ENCODE data around the gene FUT1. TPM values are rescaled to one million over a fixed set of nuclear protein-coding genes. Genes with fewer than 3 reads are reported as not detected.

The FUT1 gene
- total and polyA plus RNA-seq, 4 experiments from 2014 or later, result 0.11 to 0.32 (median 0.22) TPM; not detected in 1

GRCh38 chr19:48749571-48750198 is 2.8 kb downstream of the FUT1 start:
- intact Hi-C loops (cut with micrococcal nuclease), result no loop called here
- ChIA-PET POLR2A (ENCODE audit: partially characterized antibody) (no interaction called here), CTCF (ENCODE audit: partially characterized antibody) (interaction anchor here (0.8 kb wide), 1 partner anchor 25 kb away, joined by 3 read pairs; no protein-coding TSS in a partner anchor)
- Histone ChIP-seq H3K4me3 (ENCODE audit: low read length in 2 of 2) (no peak overlapping the region), H3K4me1 (ENCODE audit: insufficient read depth, low read length) (peaks cover 28% of the 10 kb centered on the region), H3K27ac (ENCODE audit: low read depth, low read length) (no peak overlapping the region), H3K27me3 (ENCODE audit: insufficient read depth, low read length) (peaks cover 5% of the 10 kb centered on the region), H3K9me3 (ENCODE audit: control insufficient read depth in 1 of 2, low read length in 2 of 2) (no peaks in the 10 kb centered on the region), H3K36me3 (ENCODE audit: insufficient read depth, low read length) (no peaks in the 10 kb centered on the region)
- Mint-ChIP-seq H3K4me1 (peaks cover 15 to 37% (median 25%) of the 10 kb centered on the region in 4 donors), H3K27me3 (peaks cover 8 to 11% of the 10 kb centered on the region in 2 donors), H3K27ac (no peak overlapping the region), H3K36me3 (no peaks in the 10 kb centered on the region), H3K4me3 (no peak overlapping the region), H3K9me3 (peaks cover 0 to 1% (median 0%) of the 10 kb centered on the region in 8 donors)
- peak in 1 of 5 donors; percentile 27 for DNase-seq

GRCh38 chr19:48746738-48747575 is 5.5 kb downstream of the FUT1 start, which contains the start of gene IZUMO1:
Gene IZUMO1 (minus strand): TSS chr19:48746909. CDS start chr19:48745859, 1,050 bp downstream.
- Histone ChIP-seq H3K4me1 (ENCODE audit: insufficient read depth, low read length) (peaks cover 12% of the 10 kb centered on the region), H3K27me3 (ENCODE audit: insufficient read depth, low read length) (peaks cover 5% of the 10 kb centered on the region), H3K27ac (ENCODE audit: low read depth, low read length) (no peak within 1 kb of the TSS), H3K36me3 (ENCODE audit: insufficient read depth, low read length) (no peaks in the 10 kb centered on the region), H3K4me3 (ENCODE audit: low read length in 2 of 2) (peak within 1 kb of the TSS in 1 of 2 donors; percentile 23), H3K9me3 (ENCODE audit: control insufficient read depth in 1 of 2, low read length in 2 of 2) (no peaks in the 10 kb centered on the region)
- DNase-seq, result peak; percentile 46 to 70 (median 55)
- intact Hi-C loops (cut with micrococcal nuclease), result no loop called here
- peaks cover 0 to 1% (median 0%) of the 10 kb centered on the region in 8 donors for H3K9me3 Mint-ChIP-seq
- peaks cover 0 to 4% of the 10 kb centered on the region in 2 donors for H3K27me3 Mint-ChIP-seq
- H3K36me3 Mint-ChIP-seq, result no peaks in the 10 kb centered on the region
- CTCF ChIA-PET (ENCODE audit: partially characterized antibody), result no interaction called here
- POLR2A ChIA-PET (ENCODE audit: partially characterized antibody), result interaction anchor here (1.3 kb wide), 1 partner anchor 8 kb away, joined by 3 read pairs; no protein-coding TSS in a partner anchor
- peak within 1 kb of the TSS in 3 of 7 donors; percentile 1 to 60 (median 21) for H3K27ac Mint-ChIP-seq
- H3K4me3 Mint-ChIP-seq, result peak within 1 kb of the TSS in 3 of 8 donors; percentile 6 to 39 (median 35)
- peaks cover 4 to 24% (median 12%) of the 10 kb centered on the region in 4 donors for H3K4me1 Mint-ChIP-seq

GRCh38 chr19:48746110-48746509 is 6.3 kb downstream of the FUT1 start:
- CTCF ChIA-PET (ENCODE audit: partially characterized antibody), result no interaction called here
- no peaks in the 10 kb centered on the region for H3K36me3 ChIP-seq (ENCODE audit: insufficient read depth, low read length)
- H3K9me3 Mint-ChIP-seq, result peaks cover 0 to 1% (median 0%) of the 10 kb centered on the region in 8 donors
- peaks cover 5% of the 10 kb centered on the region for H3K27me3 ChIP-seq (ENCODE audit: insufficient read depth, low read length)
- no peak overlapping the region for H3K27ac ChIP-seq (ENCODE audit: low read depth, low read length)
- no peak for DNase-seq
- H3K4me3 Mint-ChIP-seq, result peak overlapping the region in 1 of 8 donors; percentile 14
- no peaks in the 10 kb centered on the region for H3K36me3 Mint-ChIP-seq
- peaks cover 16% of the 10 kb centered on the region for H3K4me1 ChIP-seq (ENCODE audit: insufficient read depth, low read length)
- peaks cover 6 to 22% (median 14%) of the 10 kb centered on the region in 4 donors for H3K4me1 Mint-ChIP-seq
- peak overlapping the region in 2 of 7 donors; percentile 1 to 60 for H3K27ac Mint-ChIP-seq
- no peaks in the 10 kb centered on the region for H3K9me3 ChIP-seq (ENCODE audit: control insufficient read depth in 1 of 2, low read length in 2 of 2)
- POLR2A ChIA-PET (ENCODE audit: partially characterized antibody), result no interaction called here
- H3K4me3 ChIP-seq (ENCODE audit: low read length in 2 of 2), result no peak overlapping the region
- H3K27me3 Mint-ChIP-seq, result peaks cover 0 to 4% of the 10 kb centered on the region in 2 donors
- intact Hi-C loops (cut with micrococcal nuclease), result no loop called here

- peaks cover 22% of the 10 kb centered on the region for H3K4me1 ChIP-seq (ENCODE audit: insufficient read depth, low read length)
- ChIA-PET CTCF (ENCODE audit: partially characterized antibody) (interaction anchor here (1.3 kb wide), 1 partner anchor 15 kb away, joined by 4 read pairs; no protein-coding TSS in a partner anchor), POLR2A (ENCODE audit: partially characterized antibody) (no interaction called here)
- no peaks in the 10 kb centered on the region for H3K9me3 ChIP-seq (ENCODE audit: control insufficient read depth in 1 of 2, low read length in 2 of 2)
- intact Hi-C loops (cut with micrococcal nuclease), result no loop called here
- Mint-ChIP-seq H3K27ac (peak overlapping the region in 1 of 7 donors; percentile 52), H3K27me3 (peaks cover 0 to 4% of the 10 kb centered on the region in 2 donors), H3K9me3 (peaks cover 0 to 1% (median 0%) of the 10 kb centered on the region in 8 donors), H3K4me1 (peaks cover 8 to 22% (median 16%) of the 10 kb centered on the region in 4 donors), H3K36me3 (no peaks in the 10 kb centered on the region), H3K4me3 (peak overlapping the region in 1 of 8 donors; percentile 36)
- peak; percentile 57 to 70 (median 63) for DNase-seq
- no peak overlapping the region for H3K27ac ChIP-seq (ENCODE audit: low read depth, low read length)
- H3K27me3 ChIP-seq (ENCODE audit: insufficient read depth, low read length), result peaks cover 5% of the 10 kb centered on the region
- no peaks in the 10 kb centered on the region for H3K36me3 ChIP-seq (ENCODE audit: insufficient read depth, low read length)
- H3K4me3 ChIP-seq (ENCODE audit: low read length in 2 of 2), result no peak overlapping the region
These were observed 7.0 kb downstream of the FUT1 start for GRCh38 chr19:48745208-48745995.

GRCh38 chr19:48742096-48742495 is 10.3 kb downstream of the FUT1 start:
- H3K9me3 Mint-ChIP-seq, result no peaks in the 10 kb centered on the region
- ChIA-PET CTCF (ENCODE audit: partially characterized antibody) (no interaction called here), POLR2A (ENCODE audit: partially characterized antibody) (no interaction called here)
- intact Hi-C loops (cut with micrococcal nuclease), result no loop called here
- H3K27me3 Mint-ChIP-seq, result peaks cover 0 to 4% of the 10 kb centered on the region in 2 donors
- no peak for DNase-seq
- peaks cover 36% of the 10 kb centered on the region for H3K4me1 ChIP-seq (ENCODE audit: insufficient read depth, low read length)
- no peak overlapping the region for H3K4me3 ChIP-seq (ENCODE audit: low read length in 2 of 2)
- peaks cover 5% of the 10 kb centered on the region for H3K27me3 ChIP-seq (ENCODE audit: insufficient read depth, low read length)
- H3K36me3 ChIP-seq (ENCODE audit: insufficient read depth, low read length), result no peaks in the 10 kb centered on the region
- no peaks in the 10 kb centered on the region for H3K9me3 ChIP-seq (ENCODE audit: control insufficient read depth in 1 of 2, low read length in 2 of 2)
- peaks cover 8 to 35% (median 22%) of the 10 kb centered on the region in 4 donors for H3K4me1 Mint-ChIP-seq
- H3K4me3 Mint-ChIP-seq, result peak overlapping the region in 1 of 8 donors; percentile 39
- no peak overlapping the region for H3K27ac Mint-ChIP-seq
- H3K27ac ChIP-seq (ENCODE audit: low read depth, low read length), result no peak overlapping the region
- H3K36me3 Mint-ChIP-seq, result no peaks in the 10 kb centered on the region

GRCh38 chr19:48741129-48741999 is 11.1 kb downstream of the FUT1 start:
- peaks cover 29% of the 10 kb centered on the region for H3K4me1 ChIP-seq (ENCODE audit: insufficient read depth, low read length)
- no peaks in the 10 kb centered on the region for H3K9me3 Mint-ChIP-seq
- no peak overlapping the region for H3K4me3 ChIP-seq (ENCODE audit: low read length in 2 of 2)
- peak in 1 of 5 donors; percentile 35 for DNase-seq
- peaks cover 0 to 4% of the 10 kb centered on the region in 2 donors for H3K27me3 Mint-ChIP-seq
- intact Hi-C loops (cut with micrococcal nuclease), result no loop called here
- no peaks in the 10 kb centered on the region for H3K36me3 Mint-ChIP-seq
- H3K27ac Mint-ChIP-seq, result peak overlapping the region in 3 of 7 donors; percentile 42 to 81 (median 62)
- no peaks in the 10 kb centered on the region for H3K36me3 ChIP-seq (ENCODE audit: insufficient read depth, low read length)
- H3K27me3 ChIP-seq (ENCODE audit: insufficient read depth, low read length), result peaks cover 2% of the 10 kb centered on the region
- H3K4me1 Mint-ChIP-seq, result peaks cover 8 to 32% (median 20%) of the 10 kb centered on the region in 4 donors
- H3K9me3 ChIP-seq (ENCODE audit: control insufficient read depth in 1 of 2, low read length in 2 of 2), result no peaks in the 10 kb centered on the region
- POLR2A ChIA-PET (ENCODE audit: partially characterized antibody), result no interaction called here
- H3K4me3 Mint-ChIP-seq, result peak overlapping the region in 6 of 8 donors; percentile 9 to 59 (median 26)
- H3K27ac ChIP-seq (ENCODE audit: low read depth, low read length), result no peak overlapping the region
- CTCF ChIA-PET (ENCODE audit: partially characterized antibody), result no interaction called here

Data from CD4-positive, alpha-beta memory T cell (primary cell).